ENCODE data around the gene C1orf115.

The C1orf115 gene

DNA sequence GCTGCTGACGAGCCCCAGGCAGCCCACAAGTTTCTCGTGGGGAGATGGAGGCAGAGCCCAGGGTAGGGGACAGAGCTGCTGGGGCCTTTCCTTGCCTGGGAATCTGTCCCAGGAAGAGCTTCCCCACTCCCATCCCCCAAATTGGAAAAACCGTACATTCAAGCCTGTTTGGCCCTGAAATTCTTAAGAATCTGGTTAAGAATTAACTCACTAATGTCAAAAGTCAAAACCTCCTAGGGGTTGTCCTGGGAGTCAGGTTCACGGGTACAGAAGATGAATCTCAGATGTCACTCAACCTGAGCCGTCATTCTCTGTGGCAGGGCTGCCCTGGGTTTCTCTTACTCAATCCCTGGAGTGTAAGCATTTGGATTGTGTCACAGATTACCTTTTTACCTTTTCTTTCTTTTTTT, 8.4 kb downstream of the C1orf115 start:
- in situ Hi-C loops (cut with HindIII; ENCODE audit: low sequenced_read_pairs) = no loop called here
- H3K4me3 ChIP-seq (ENCODE audit: low read depth, low read length) = no peak overlapping the region
- no peak for DNase-seq (ENCODE audit: low read depth)
- TF ChIP-seq, protein P1, sequence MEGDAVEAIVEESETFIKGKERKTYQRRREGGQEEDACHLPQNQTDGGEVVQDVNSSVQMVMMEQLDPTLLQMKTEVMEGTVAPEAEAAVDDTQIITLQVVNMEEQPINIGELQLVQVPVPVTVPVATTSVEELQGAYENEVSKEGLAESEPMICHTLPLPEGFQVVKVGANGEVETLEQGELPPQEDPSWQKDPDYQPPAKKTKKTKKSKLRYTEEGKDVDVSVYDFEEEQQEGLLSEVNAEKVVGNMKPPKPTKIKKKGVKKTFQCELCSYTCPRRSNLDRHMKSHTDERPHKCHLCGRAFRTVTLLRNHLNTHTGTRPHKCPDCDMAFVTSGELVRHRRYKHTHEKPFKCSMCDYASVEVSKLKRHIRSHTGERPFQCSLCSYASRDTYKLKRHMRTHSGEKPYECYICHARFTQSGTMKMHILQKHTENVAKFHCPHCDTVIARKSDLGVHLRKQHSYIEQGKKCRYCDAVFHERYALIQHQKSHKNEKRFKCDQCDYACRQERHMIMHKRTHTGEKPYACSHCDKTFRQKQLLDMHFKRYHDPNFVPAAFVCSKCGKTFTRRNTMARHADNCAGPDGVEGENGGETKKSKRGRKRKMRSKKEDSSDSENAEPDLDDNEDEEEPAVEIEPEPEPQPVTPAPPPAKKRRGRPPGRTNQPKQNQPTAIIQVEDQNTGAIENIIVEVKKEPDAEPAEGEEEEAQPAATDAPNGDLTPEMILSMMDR (IDR thresholded peaks at IDR 0.05; ENCODE audit: low read depth, low read length, missing control alignments) = no peak

- in situ Hi-C loops (cut with HindIII; ENCODE audit: low sequenced_read_pairs) = no loop called here
- TF ChIP-seq, protein P1 (IDR thresholded peaks at IDR 0.05; ENCODE audit: low read depth, low read length, missing control alignments) = no peak
- DNase-seq (ENCODE audit: low read depth) = no peak
- H3K4me3 ChIP-seq (ENCODE audit: low read depth, low read length) = no peak overlapping the region
These were observed 8.9 kb downstream of the C1orf115 start for GRCh38 chr1:220699044-220699443.

- TF ChIP-seq, protein P1 (IDR thresholded peaks at IDR 0.05; ENCODE audit: low read depth, low read length, missing control alignments) = no peak
- in situ Hi-C loops (cut with HindIII; ENCODE audit: low sequenced_read_pairs) = no loop called here
- H3K4me3 ChIP-seq (ENCODE audit: low read depth, low read length) = no peak overlapping the region
- DNase-seq (ENCODE audit: low read depth) = no peak
These were observed 10.5 kb downstream of the C1orf115 start for GRCh38 chr1:220700556-220701179.

- H3K4me3 ChIP-seq (ENCODE audit: low read depth, low read length) = no peak overlapping the region
- in situ Hi-C loops (cut with HindIII; ENCODE audit: low sequenced_read_pairs) = no loop called here
- DNase-seq (ENCODE audit: low read depth) = no peak
- TF ChIP-seq, protein P1 (IDR thresholded peaks at IDR 0.05; ENCODE audit: low read depth, low read length, missing control alignments) = no peak
These were observed 11.8 kb downstream of the C1orf115 start for GRCh38 chr1:220701974-220702373.

GRCh38 chr1:220702733-220703270, 12.6 kb downstream of the C1orf115 start:
- TF ChIP-seq, protein P1 (IDR thresholded peaks at IDR 0.05; ENCODE audit: low read depth, low read length, missing control alignments) = no peak
- no peak for DNase-seq (ENCODE audit: low read depth)
- H3K4me3 ChIP-seq (ENCODE audit: low read depth, low read length) = no peak overlapping the region
- in situ Hi-C loops (cut with HindIII; ENCODE audit: low sequenced_read_pairs) = no loop called here

GRCh38 chr1:220703305-220703704, 13.1 kb downstream of the C1orf115 start:
- no peak overlapping the region for H3K4me3 ChIP-seq (ENCODE audit: low read depth, low read length)
- TF ChIP-seq, protein P1 (IDR thresholded peaks at IDR 0.05; ENCODE audit: low read depth, low read length, missing control alignments) = no peak
- no peak for DNase-seq (ENCODE audit: low read depth)
- in situ Hi-C loops (cut with HindIII; ENCODE audit: low sequenced_read_pairs) = no loop called here
